Muscle of back (tissue), 11 donors: ENCODE results near the gene BNC2. TPM values are rescaled to one million over a fixed set of nuclear protein-coding genes. Genes with fewer than 3 reads are reported as not detected.
"Not testable (repeated sequence)": the region's sequence is repeated elsewhere in the genome, so short reads cannot be mapped to it uniquely, and the experiment has no call there.

Source experiments
- DNase-seq, 3 donors: peaks; one replicate each; pipeline versions ENCODE4 v3.0.0 to v3.0.0-alpha.2; 2013
- polyA plus RNA-seq, 10 donors: library from polyadenylated mRNA; unstranded; fragments of 120-200 nt; gene quantifications; one replicate each; pipeline ENCODE4 v1.2.1, GENCODE V29; 2013; ENCODE audit not compliant: insufficient read length in 10 of 10

Gene BNC2
- polyA plus RNA-seq, 10 donors, result 6.1 to 11.8 (median 7.5) TPM

- peak; percentile 59 to 80 (median 70) for DNase-seq
Measured at GRCh38 chr9:16515879-16516301, 354.6 kb downstream of the BNC2 start.

- DNase-seq, result peak in 1 of 3 donors; percentile 45
Measured at GRCh38 chr9:16515207-16515606, 355.3 kb downstream of the BNC2 start.

- DNase-seq, result no peak
Measured at GRCh38 chr9:16514131-16514530, 356.3 kb downstream of the BNC2 start.

GRCh38 chr9:16512281-16512680, 358.2 kb downstream of the BNC2 start:
- DNase-seq, result no peak

GRCh38 chr9:16510482-16510881, 360.0 kb downstream of the BNC2 start:
- DNase-seq, result no peak

- peak in 1 of 3 donors; percentile 31 for DNase-seq
Measured at GRCh38 chr9:16509997-16510396, 360.5 kb downstream of the BNC2 start.

GRCh38 chr9:16505199-16505598, 365.3 kb downstream of the BNC2 start:
- no peak for DNase-seq

- no peak for DNase-seq
Measured at GRCh38 chr9:16501726-16502125, 368.7 kb downstream of the BNC2 start.

- DNase-seq, result peak in 1 of 3 donors; percentile 70
Measured at GRCh38 chr9:16501141-16501540, 369.3 kb downstream of the BNC2 start.

- no peak for DNase-seq
Measured at GRCh38 chr9:16500386-16500785, 370.1 kb downstream of the BNC2 start.

- no peak for DNase-seq
Measured at GRCh38 chr9:16499892-16500291, 370.6 kb downstream of the BNC2 start.

- DNase-seq, result no peak
Measured at GRCh38 chr9:16496908-16497307, 373.6 kb downstream of the BNC2 start.

GRCh38 chr9:16487915-16488314, 382.6 kb downstream of the BNC2 start:
- DNase-seq, result no peak

- no peak for DNase-seq
Measured at GRCh38 chr9:16485575-16486321, 384.7 kb downstream of the BNC2 start.

GRCh38 chr9:16485160-16485559, 385.3 kb downstream of the BNC2 start:
- no peak for DNase-seq

GRCh38 chr9:16484744-16485143, 385.7 kb downstream of the BNC2 start:
- no peak for DNase-seq

GRCh38 chr9:16484180-16484579, 386.3 kb downstream of the BNC2 start:
- peak in 1 of 3 donors; percentile 22 for DNase-seq

- DNase-seq, result no peak
Measured at GRCh38 chr9:16482764-16483163, 387.7 kb downstream of the BNC2 start.

GRCh38 chr9:16480584-16480983, 389.9 kb downstream of the BNC2 start:
- not testable (repeated sequence) for DNase-seq

GRCh38 chr9:16475996-16476395, 394.5 kb downstream of the BNC2 start:
- no peak for DNase-seq

GRCh38 chr9:16475257-16475656, 395.2 kb downstream of the BNC2 start:
- DNase-seq, result no peak

GRCh38 chr9:16469184-16469583, 401.3 kb downstream of the BNC2 start:
- no peak for DNase-seq

GRCh38 chr9:16461851-16462250, 408.6 kb downstream of the BNC2 start:
- peak in 1 of 3 donors; percentile 30 for DNase-seq
